ENCODE data around the gene TDP2. TPM values are rescaled to one million over a fixed set of nuclear protein-coding genes. Genes with fewer than 3 reads are reported as not detected.

The TDP2 gene
- total RNA-seq, 3 donors from 2014 or later (not counting 1 experiment from before 2014, with no cell fraction given) = 43.2 to 51.9 (median 49.5) TPM

GRCh38 chr6:24646771-24647170, 19.9 kb downstream of the TDP2 start:
- no peak overlapping the region for H3K27ac ChIP-seq (ENCODE audit: low read length)
- H3K4me3 ChIP-seq (ENCODE audit: low read length) = no peak overlapping the region
- H3K4me1 Mint-ChIP-seq = peaks cover 16 to 17% of the 10 kb centered on the region in 2 donors
- H3K36me3 ChIP-seq (ENCODE audit: control insufficient read depth, insufficient read depth, low read length) = peaks cover 20% of the 10 kb centered on the region
- no peak for ATAC-seq
- H3K27me3 Mint-ChIP-seq (ENCODE audit: low read depth in 2 of 2) = peaks cover 0 to 15% of the 10 kb centered on the region in 2 donors
- 87% methylated on average over 6 of the region's 8 CpGs for WGBS (ENCODE audit: insufficient coverage)
- no peak for DNase-seq
- H3K27me3 ChIP-seq (ENCODE audit: control insufficient read depth, insufficient read depth, low read length) = peaks cover 20% of the 10 kb centered on the region
- no peaks in the 10 kb centered on the region for H3K9me3 ChIP-seq (ENCODE audit: control insufficient read depth, insufficient read depth, low read length)
- intact Hi-C loops (cut with micrococcal nuclease) = no loop called here
- peaks cover 11% of the 10 kb centered on the region for H3K4me1 ChIP-seq (ENCODE audit: control insufficient read depth, insufficient read depth, low read length)
- TF ChIP-seq CTCF (IDR thresholded peaks at IDR 0.05) = no peak
- H3K9me3 Mint-ChIP-seq = no peaks in the 10 kb centered on the region
- peak overlapping the region; percentile 93 for H3K4me3 Mint-ChIP-seq
- H3K27ac Mint-ChIP-seq = peak overlapping the region; percentile 53 to 91
- H3K36me3 Mint-ChIP-seq = peaks cover 2% of the 10 kb centered on the region

GRCh38 chr6:24644377-24644776, 22.3 kb downstream of the TDP2 start:
- intact Hi-C loops (cut with micrococcal nuclease) = no loop called here
- H3K27me3 ChIP-seq (ENCODE audit: control insufficient read depth, insufficient read depth, low read length) = peaks cover 20% of the 10 kb centered on the region
- DNase-seq (no peak), ATAC-seq (no peak)
- peaks cover 11% of the 10 kb centered on the region for H3K4me1 ChIP-seq (ENCODE audit: control insufficient read depth, insufficient read depth, low read length)
- H3K4me3 ChIP-seq (ENCODE audit: low read length) = no peak overlapping the region
- no peak overlapping the region for H3K27ac ChIP-seq (ENCODE audit: low read length)
- peaks cover under 1 to 24% of the 10 kb centered on the region in 2 donors for H3K27me3 Mint-ChIP-seq (ENCODE audit: low read depth in 2 of 2)
- no peak overlapping the region for H3K4me3 Mint-ChIP-seq
- no peak for TF ChIP-seq CTCF (IDR thresholded peaks at IDR 0.05)
- H3K36me3 Mint-ChIP-seq = no peaks in the 10 kb centered on the region
- H3K9me3 Mint-ChIP-seq = no peaks in the 10 kb centered on the region
- H3K4me1 Mint-ChIP-seq = peaks cover 16 to 17% of the 10 kb centered on the region in 2 donors
- no CpG with 5 or more reads among the region's 4 CpGs for WGBS (ENCODE audit: insufficient coverage)
- H3K9me3 ChIP-seq (ENCODE audit: control insufficient read depth, insufficient read depth, low read length) = no peaks in the 10 kb centered on the region
- no peak overlapping the region for H3K27ac Mint-ChIP-seq
- no peaks in the 10 kb centered on the region for H3K36me3 ChIP-seq (ENCODE audit: control insufficient read depth, insufficient read depth, low read length)

- no peak for DNase-seq
- H3K27ac Mint-ChIP-seq = no peak overlapping the region
- WGBS (ENCODE audit: insufficient coverage) = 86% methylated on average over 7 of the region's 7 CpGs
Measured at GRCh38 chr6:24643920-24644319, 22.8 kb downstream of the TDP2 start.

More at GRCh38 chr6:24643920-24644319, 22.8 kb downstream of the TDP2 start:
- peaks cover 16 to 17% of the 10 kb centered on the region in 2 donors for H3K4me1 Mint-ChIP-seq
- Histone ChIP-seq H3K4me1 (ENCODE audit: control insufficient read depth, insufficient read depth, low read length) (peaks cover 11% of the 10 kb centered on the region), H3K27ac (ENCODE audit: low read length) (no peak overlapping the region), H3K27me3 (ENCODE audit: control insufficient read depth, insufficient read depth, low read length) (peaks cover 23% of the 10 kb centered on the region), H3K36me3 (ENCODE audit: control insufficient read depth, insufficient read depth, low read length) (no peaks in the 10 kb centered on the region), H3K4me3 (ENCODE audit: low read length) (no peak overlapping the region), H3K9me3 (ENCODE audit: control insufficient read depth, insufficient read depth, low read length) (no peaks in the 10 kb centered on the region)
- no peak for ATAC-seq
- no peaks in the 10 kb centered on the region for H3K36me3 Mint-ChIP-seq
- H3K27me3 Mint-ChIP-seq (ENCODE audit: low read depth in 2 of 2) = peaks cover 5 to 24% of the 10 kb centered on the region in 2 donors
- H3K4me3 Mint-ChIP-seq = no peak overlapping the region
- TF ChIP-seq CTCF (IDR thresholded peaks at IDR 0.05) = no peak
- H3K9me3 Mint-ChIP-seq = no peaks in the 10 kb centered on the region
- intact Hi-C loops (cut with micrococcal nuclease) = no loop called here
